HuH-7 (cell line): ENCODE results near the gene GRK1.
"Not testable (repeated sequence)": the region's sequence is repeated elsewhere in the genome, so short reads cannot be mapped to it uniquely, and the experiment has no call there.

Experiments
- DNase-seq: peaks from one replicate; pipeline ENCODE4 v3.0.0; 2011; ENCODE audit warnings: low spot score

GRK1 gene

GRCh38 chr13:113666951-113667701 lies at the start of gene GRK1:
GRK1 (plus strand) TSS chr13:113667219; CDS start chr13:113667387, 168 bp downstream.
- no peak for DNase-seq

DNA sequence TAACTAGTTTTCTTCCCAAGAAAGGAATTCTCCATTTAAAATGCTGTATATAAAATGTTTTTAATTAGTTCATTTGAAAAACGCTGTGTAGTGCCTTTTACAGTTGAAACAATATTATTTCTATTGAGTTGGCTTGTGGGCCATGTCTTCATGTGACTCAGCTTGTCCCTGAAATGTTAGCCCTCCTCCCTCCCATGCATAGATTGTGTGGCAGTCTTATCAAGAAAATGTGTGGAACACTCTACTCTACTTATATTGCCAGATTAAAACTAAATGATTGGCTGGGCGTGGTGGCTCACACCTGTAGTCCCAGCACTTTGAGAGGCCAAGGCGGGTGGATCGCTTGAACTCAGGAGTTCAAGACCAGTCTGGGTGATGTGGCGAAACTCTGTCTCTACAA lies 49.1 kb upstream of the GRK1 start:
- DNase-seq, result no peak

- no peak for DNase-seq
Measured at GRCh38 chr13:113618455-113618854, 48.6 kb upstream of the GRK1 start.

GRCh38 chr13:113620036-113620796 lies 46.8 kb upstream of the GRK1 start:
- no peak for DNase-seq

DNA sequence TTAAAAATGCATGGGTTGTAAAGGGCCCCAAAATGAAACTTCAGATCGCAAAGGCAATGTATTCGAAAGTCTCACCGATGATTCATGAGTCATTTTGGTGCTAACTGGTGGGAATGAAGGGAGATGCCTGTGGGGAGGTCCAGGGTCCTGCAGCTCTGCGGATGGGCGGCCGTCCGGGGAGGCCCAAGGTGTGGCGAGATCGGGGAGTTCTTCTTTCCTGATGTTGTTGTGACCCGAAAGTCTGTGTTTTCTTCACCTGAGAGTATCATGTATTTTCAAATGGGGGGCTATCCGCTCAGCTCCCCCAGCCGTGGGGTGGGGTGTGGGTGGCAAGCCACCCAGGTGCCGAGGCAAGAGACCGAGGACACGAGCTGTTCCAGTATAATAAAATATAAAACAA lies 46.0 kb upstream of the GRK1 start:
- DNase-seq, result no peak

GRCh38 chr13:113621498-113621897 lies 45.5 kb upstream of the GRK1 start:
- not testable (repeated sequence) for DNase-seq

DNA sequence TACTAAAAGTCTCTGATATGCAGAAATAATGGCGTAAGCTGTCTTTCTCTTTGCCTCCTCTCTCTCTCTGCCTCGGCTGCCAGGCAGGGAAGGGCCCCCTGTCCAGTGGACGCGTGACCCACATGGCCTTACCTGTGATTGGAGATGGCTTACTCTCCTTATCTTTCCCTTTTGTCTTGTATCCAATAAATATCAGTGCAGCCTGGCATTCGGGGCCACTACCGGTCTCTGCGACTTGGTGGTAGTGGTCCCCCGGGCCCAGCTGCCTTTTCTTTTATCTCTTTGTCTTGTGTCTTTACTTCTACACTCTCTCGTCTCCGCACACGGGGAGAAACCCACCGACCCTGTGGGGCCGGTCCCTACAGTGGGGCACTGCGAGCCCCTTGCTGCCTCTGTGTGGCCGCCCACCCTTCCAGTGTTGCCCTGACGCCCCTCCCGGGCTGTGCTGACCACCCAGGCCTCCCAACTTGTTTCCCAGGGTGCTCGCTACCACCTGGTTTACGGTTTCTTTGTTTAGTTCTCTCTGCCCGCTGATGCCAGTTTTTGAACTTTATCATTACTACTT lies 45.0 kb upstream of the GRK1 start:
- not testable (repeated sequence) for DNase-seq

GRCh38 chr13:113622791-113623490 lies 44.1 kb upstream of the GRK1 start:
- no peak for DNase-seq

DNA sequence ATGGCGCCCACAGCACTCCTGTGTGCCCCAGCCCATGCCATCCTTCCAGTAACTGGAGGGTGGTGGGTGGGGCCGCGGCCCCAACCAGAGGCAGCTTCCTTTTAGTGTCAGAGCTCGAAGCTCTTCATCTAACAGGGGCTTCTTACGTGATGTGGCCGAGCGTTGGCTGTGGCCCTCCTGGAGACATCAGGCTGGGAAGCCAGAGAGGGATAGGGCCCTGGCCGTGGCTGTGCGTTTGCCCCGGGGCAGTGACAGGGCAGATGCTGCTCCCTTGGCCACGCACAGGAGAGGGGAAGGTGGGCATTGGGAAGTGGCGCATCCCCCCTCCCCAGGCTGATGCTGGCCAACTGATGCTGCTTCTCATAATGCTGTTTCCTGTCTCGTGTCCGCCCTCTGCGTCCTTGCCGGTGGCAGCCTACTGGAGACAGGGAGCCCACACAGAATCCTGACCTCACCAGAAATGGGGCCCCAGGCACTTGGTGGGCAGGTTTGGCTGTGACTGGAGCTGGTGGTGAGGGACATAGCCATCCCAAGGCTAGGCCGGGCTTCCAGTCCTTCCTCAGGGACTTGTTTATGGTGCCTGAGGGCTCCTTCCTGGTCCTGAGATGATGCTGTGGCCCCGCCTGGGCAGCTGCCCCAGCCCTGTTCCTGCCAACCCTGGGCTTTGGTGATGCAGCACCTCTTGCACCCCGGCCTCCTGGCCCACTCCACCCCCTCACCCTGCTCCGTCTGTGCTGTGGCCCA lies 43.4 kb upstream of the GRK1 start:
- DNase-seq, result no peak

DNA sequence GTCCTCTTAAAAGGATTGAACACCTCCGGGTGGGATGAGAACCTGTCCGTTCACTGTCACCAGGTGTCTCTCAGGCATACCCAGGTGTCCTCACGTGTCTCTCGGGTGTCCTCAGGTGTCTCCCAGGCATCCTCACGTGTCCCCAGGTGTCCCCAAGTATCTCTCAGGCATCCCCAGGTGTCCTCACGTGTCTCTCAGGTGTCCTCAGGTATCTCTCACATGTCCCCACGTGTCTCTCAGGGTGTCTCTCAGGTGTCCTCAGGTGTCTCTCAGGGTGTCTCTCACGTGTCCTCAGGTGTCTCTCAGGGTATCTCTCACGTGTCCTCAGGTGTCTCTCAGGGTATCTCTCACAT lies 42.8 kb upstream of the GRK1 start:
- no peak for DNase-seq

GRCh38 chr13:113624640-113625304 lies 42.2 kb upstream of the GRK1 start:
- DNase-seq, result not testable (repeated sequence)

DNA sequence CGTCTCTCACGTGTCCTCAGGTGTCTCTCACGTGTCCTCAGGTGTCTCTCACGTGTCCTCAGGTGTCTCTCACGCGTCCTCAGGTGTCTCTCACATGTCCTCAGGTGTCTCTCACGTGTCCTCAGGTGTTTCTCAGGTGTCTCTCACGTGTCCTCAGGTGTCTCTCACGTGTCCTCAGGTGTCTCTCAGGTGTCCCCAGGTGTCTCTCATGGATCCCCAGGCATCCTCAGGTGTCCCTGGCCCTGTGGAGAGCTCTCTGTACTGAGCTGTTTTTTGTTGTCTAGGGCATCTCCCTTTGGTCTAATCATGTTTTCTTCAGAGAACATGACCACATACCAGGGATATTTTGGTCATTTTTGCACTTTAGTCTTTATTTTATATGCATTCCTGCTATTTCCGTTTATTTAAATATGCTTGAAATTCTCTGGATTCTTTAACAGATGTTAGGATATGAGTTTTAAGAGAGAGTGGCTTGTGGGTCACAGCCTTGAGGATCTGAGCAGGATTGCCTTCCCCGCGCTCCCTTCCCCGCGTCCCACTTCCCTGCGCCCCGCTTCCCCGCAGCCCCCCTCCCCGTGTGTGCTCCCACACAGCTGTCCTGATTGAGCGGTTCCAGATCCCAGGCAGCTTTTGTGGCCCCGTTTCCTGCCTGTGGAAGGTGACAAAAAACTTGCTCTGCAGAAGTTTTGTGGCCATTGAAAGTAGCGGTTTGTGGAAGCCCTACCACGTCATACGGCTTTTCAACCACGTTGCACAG lies 40.9 kb upstream of the GRK1 start:
- DNase-seq, result no peak

DNA sequence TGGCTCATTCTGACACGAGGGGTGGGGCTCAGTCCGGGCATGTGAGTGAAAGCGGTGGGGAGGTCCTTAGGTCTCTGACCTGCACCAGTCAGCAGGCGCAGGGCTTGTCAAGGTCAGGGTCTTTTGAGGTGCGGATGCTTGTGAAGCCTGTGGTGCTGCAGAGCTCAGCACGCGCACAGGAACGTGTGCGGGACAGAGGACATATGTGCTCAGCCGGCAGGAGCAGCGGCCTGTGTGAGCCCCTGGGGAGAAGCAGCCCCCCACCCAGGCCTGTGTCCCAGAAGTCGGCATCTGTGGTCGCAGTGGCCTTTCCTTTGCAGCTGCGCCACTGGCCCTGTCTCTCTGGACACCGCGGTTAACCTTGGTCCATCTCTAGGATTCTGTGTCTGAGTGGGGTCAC lies 39.9 kb upstream of the GRK1 start:
- no peak for DNase-seq

GRCh38 chr13:113628291-113629270 lies 38.4 kb upstream of the GRK1 start:
- no peak for DNase-seq

GRCh38 chr13:113629866-113630265 lies 37.2 kb upstream of the GRK1 start:
- no peak for DNase-seq

GRCh38 chr13:113630296-113630695 lies 36.7 kb upstream of the GRK1 start:
- DNase-seq, result no peak

DNA sequence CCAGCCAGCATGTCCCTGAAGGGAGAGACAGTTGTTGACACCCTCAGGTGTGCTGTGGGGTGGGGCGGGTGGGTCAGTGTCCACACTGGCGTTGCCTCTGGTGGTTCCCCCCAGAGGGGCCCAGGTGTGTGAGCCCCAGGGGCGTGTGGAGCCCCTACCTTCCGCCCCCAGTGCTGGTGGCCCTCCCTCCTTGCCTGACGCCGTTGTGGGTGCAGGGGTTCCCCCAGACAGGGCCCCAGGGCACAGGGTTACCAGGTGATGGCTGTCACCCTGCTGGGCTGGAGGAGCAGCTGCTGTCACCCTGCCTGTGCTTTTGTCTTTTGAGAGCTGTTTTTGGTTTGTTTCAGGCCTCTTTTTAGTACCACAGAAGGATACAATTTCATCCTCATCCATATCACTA lies 36.2 kb upstream of the GRK1 start:
- no peak for DNase-seq

GRCh38 chr13:113631341-113632095 lies 35.5 kb upstream of the GRK1 start:
- no peak for DNase-seq
